ENCODE results near the gene ROBO1.
"Not testable (repeated sequence)": the region's sequence is repeated elsewhere in the genome, so short reads cannot be mapped to it uniquely, and the experiment has no call there.

ROBO1 gene

GRCh38 chr3:79317551-79318518 lies 450.0 kb downstream of the ROBO1 start:
- Mint-ChIP-seq H3K4me1 (ENCODE audit: low read depth in 2 of 2) (no peaks in the 10 kb centered on the region), H3K27me3 (no peaks in the 10 kb centered on the region), H3K4me3 (no peak overlapping the region), H3K9me3 (peaks cover 18 to 34% of the 10 kb centered on the region in 2 donors), H3K27ac (no peak overlapping the region), H3K36me3 (ENCODE audit: insufficient read depth) (no peaks in the 10 kb centered on the region)
- ATAC-seq (replicated peaks): no peak
- no peak for DNase-seq

GRCh38 chr3:79314962-79315361 lies 452.8 kb downstream of the ROBO1 start:
- Mint-ChIP-seq H3K9me3 (peaks cover 17 to 41% of the 10 kb centered on the region in 2 donors), H3K4me1 (ENCODE audit: low read depth in 2 of 2) (no peaks in the 10 kb centered on the region), H3K27ac (no peak overlapping the region), H3K36me3 (ENCODE audit: insufficient read depth) (no peaks in the 10 kb centered on the region), H3K27me3 (no peaks in the 10 kb centered on the region), H3K4me3 (no peak overlapping the region)
- DNase-seq (no peak), ATAC-seq (replicated peaks) (no peak)

GRCh38 chr3:79314544-79314943 lies 453.3 kb downstream of the ROBO1 start:
- Mint-ChIP-seq H3K4me3 (no peak overlapping the region), H3K4me1 (ENCODE audit: low read depth in 2 of 2) (no peaks in the 10 kb centered on the region), H3K36me3 (ENCODE audit: insufficient read depth) (no peaks in the 10 kb centered on the region), H3K27me3 (no peaks in the 10 kb centered on the region), H3K9me3 (peaks cover 17 to 41% of the 10 kb centered on the region in 2 donors), H3K27ac (no peak overlapping the region)
- no peak for ATAC-seq (replicated peaks)
- DNase-seq: no peak

DNA sequence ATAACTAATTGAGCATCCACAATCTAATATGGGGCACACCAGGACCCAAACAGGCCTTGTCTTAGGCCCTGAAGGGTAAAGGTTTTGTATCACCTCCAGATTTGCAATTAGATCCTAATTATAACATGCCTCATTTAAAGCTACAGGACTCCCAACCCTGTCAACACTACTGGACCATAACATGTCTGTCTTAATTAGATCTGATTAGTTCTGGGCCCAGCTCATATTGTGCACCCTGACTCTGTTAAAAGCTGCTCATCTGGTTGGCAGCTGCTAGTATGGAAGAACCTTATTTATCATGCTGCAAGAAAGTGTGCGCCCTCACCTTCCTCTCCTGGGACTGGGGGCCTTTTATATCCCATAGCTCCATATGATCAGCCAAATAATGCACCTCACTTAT lies 457.8 kb downstream of the ROBO1 start:
- no peak overlapping the region for H3K27ac Mint-ChIP-seq
- no peak for ATAC-seq (replicated peaks)
- DNase-seq: no peak
- H3K4me3 Mint-ChIP-seq: no peak overlapping the region
- no peaks in the 10 kb centered on the region for H3K36me3 Mint-ChIP-seq (ENCODE audit: insufficient read depth)
- H3K4me1 Mint-ChIP-seq (ENCODE audit: low read depth in 2 of 2): no peaks in the 10 kb centered on the region
- peaks cover 1 to 14% of the 10 kb centered on the region in 2 donors for H3K9me3 Mint-ChIP-seq
- H3K27me3 Mint-ChIP-seq: no peaks in the 10 kb centered on the region

DNA sequence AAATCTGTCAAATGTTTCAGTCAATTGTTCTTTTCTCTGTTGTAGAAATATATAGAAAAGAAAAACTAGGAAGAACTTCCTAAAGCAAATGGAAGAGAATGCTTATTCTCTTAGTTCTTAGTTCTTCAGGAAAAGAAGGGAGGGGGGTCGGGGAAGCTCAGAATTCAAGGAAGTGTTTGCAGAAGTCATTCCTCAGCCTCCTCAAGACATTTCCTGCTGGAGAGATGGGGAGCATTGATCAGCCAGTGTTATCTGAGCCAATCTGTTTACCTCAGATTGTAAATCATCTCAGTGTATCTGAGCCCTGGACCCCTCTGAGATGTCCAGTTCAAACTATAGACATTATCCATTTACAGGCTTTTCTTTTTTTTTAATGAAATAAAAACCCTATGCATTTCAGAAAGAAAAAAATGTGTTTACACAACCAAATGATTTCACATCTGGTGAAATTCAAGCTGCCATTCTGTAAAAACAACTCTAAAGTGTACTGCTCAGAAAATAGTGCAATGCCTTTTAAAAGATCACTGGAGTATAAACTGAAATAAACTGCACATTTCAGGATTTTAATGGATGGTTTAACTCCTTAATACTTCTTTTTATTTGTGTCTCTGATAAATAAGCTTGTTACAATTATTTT lies 460.7 kb downstream of the ROBO1 start:
- DNase-seq (no peak), ATAC-seq (replicated peaks) (no peak)
- Mint-ChIP-seq H3K4me1 (ENCODE audit: low read depth in 2 of 2) (no peaks in the 10 kb centered on the region), H3K36me3 (ENCODE audit: insufficient read depth) (no peaks in the 10 kb centered on the region), H3K27me3 (no peaks in the 10 kb centered on the region), H3K27ac (no peak overlapping the region), H3K9me3 (peaks cover 3 to 5% of the 10 kb centered on the region in 2 donors), H3K4me3 (no peak overlapping the region)

- H3K36me3 Mint-ChIP-seq (ENCODE audit: insufficient read depth); ATAC-seq (replicated peaks); H3K27ac Mint-ChIP-seq; H3K4me1 Mint-ChIP-seq (ENCODE audit: low read depth in 2 of 2); H3K4me3 Mint-ChIP-seq; H3K9me3 Mint-ChIP-seq; H3K27me3 Mint-ChIP-seq: not testable (repeated sequence)
- peak in 1 of 3 experiments; percentile 1 for DNase-seq
Observed at GRCh38 chr3:79299949-79300635, 467.7 kb downstream of the ROBO1 start.

DNA sequence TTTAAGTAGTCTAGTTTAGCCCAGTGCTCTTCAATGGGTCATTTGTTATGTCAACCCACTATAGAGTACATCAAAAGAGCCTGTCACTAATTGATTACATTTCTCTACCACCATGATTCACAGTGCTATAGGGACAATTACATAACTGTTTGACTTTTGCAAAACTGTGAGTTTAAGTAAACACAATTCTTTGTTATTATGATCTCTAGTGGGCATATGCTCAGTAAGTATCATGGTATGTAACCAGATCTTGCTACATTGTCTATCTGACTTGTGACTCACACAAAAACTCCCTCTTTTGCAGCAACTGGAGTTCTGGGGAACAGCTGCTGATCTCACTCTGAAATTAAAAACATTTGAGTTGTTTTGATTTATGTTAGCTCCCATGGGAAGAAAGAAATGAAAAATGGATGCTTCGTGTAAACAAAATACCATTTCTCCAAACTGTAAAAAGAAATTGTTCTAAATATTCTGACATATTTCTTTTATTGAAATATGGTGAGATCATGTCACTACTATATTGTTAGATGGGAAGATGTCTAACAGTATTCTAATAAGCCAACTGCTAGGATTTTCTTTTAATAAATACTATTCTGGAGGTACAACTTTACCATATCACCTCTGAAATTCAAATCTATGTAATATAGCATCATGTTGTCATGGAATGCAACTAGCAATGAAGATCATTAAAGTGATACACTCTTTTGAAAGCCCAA lies 470.4 kb downstream of the ROBO1 start:
- ATAC-seq (replicated peaks) (no peak), DNase-seq (no peak)
- Mint-ChIP-seq H3K36me3 (ENCODE audit: insufficient read depth) (no peaks in the 10 kb centered on the region), H3K9me3 (peaks cover 0 to 15% of the 10 kb centered on the region in 2 donors), H3K4me1 (ENCODE audit: low read depth in 2 of 2) (no peaks in the 10 kb centered on the region), H3K27ac (no peak overlapping the region), H3K27me3 (no peaks in the 10 kb centered on the region), H3K4me3 (no peak overlapping the region)

- Mint-ChIP-seq H3K27me3 (no peaks in the 10 kb centered on the region), H3K4me1 (ENCODE audit: low read depth in 2 of 2) (no peaks in the 10 kb centered on the region), H3K9me3 (peaks cover 12 to 23% of the 10 kb centered on the region in 2 donors), H3K4me3 (no peak overlapping the region), H3K27ac (no peak overlapping the region), H3K36me3 (ENCODE audit: insufficient read depth) (no peaks in the 10 kb centered on the region)
- ATAC-seq (replicated peaks): no peak
- no peak for DNase-seq
Observed at GRCh38 chr3:79286882-79287281, 480.9 kb downstream of the ROBO1 start.

DNA sequence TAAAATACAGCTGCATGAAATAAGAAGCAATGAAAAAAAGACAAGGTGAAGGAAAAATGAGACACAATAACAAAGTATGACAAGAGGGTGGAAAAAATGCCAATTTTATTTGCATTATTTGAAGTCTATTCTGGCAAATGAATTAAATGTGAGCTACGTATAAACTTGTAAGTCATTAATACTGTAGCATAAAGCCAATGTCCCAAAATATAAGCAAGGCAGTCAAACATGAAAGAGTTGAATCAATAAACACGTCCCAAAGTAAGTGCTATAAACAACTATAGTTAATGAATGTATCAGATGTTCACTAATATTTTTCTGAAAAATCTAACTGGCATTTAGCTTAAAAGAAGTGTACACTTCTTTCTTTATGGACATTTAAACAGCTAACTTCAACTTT lies 481.9 kb downstream of the ROBO1 start:
- Mint-ChIP-seq H3K36me3 (ENCODE audit: insufficient read depth) (no peaks in the 10 kb centered on the region), H3K27ac (no peak overlapping the region), H3K4me1 (ENCODE audit: low read depth in 2 of 2) (no peaks in the 10 kb centered on the region), H3K4me3 (no peak overlapping the region), H3K9me3 (peaks cover 9 to 17% of the 10 kb centered on the region in 2 donors), H3K27me3 (no peaks in the 10 kb centered on the region)
- ATAC-seq (replicated peaks): no peak
- no peak for DNase-seq

- Mint-ChIP-seq H3K9me3 (peaks cover 8 to 12% of the 10 kb centered on the region in 2 donors), H3K36me3 (ENCODE audit: insufficient read depth) (no peaks in the 10 kb centered on the region), H3K27ac (no peak overlapping the region), H3K27me3 (no peaks in the 10 kb centered on the region), H3K4me3 (no peak overlapping the region), H3K4me1 (ENCODE audit: low read depth in 2 of 2) (no peaks in the 10 kb centered on the region)
- ATAC-seq (replicated peaks) (no peak), DNase-seq (no peak)
Observed at GRCh38 chr3:79285380-79285779, 482.4 kb downstream of the ROBO1 start.

DNA sequence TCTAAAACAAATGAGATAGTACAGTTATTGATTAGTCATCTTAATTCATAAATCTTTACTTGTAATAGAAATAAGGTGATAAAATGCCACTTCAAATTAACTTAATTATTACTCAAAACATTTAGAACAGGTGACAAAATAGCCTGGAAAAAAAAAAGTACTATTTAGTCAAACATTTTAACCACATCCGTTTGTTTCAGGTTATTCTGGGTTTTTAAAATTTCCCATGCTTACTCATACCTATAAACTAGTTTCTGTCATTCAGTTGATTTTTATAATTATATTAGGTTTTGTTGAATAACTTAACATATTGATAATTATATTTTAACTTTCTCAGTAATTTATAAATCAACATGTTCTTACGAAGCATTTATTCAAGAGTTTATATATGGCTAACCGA lies 483.0 kb downstream of the ROBO1 start:
- no peak for ATAC-seq (replicated peaks)
- no peak overlapping the region for H3K27ac Mint-ChIP-seq
- H3K4me3 Mint-ChIP-seq: no peak overlapping the region
- H3K9me3 Mint-ChIP-seq: peaks cover 6 to 12% of the 10 kb centered on the region in 2 donors
- H3K27me3 Mint-ChIP-seq: no peaks in the 10 kb centered on the region
- no peak for DNase-seq
- no peaks in the 10 kb centered on the region for H3K4me1 Mint-ChIP-seq (ENCODE audit: low read depth in 2 of 2)
- no peaks in the 10 kb centered on the region for H3K36me3 Mint-ChIP-seq (ENCODE audit: insufficient read depth)

- Mint-ChIP-seq H3K4me1 (ENCODE audit: low read depth in 2 of 2) (no peaks in the 10 kb centered on the region), H3K9me3 (peaks cover 9 to 16% of the 10 kb centered on the region in 2 donors), H3K27ac (no peak overlapping the region), H3K27me3 (no peaks in the 10 kb centered on the region), H3K36me3 (ENCODE audit: insufficient read depth) (no peaks in the 10 kb centered on the region), H3K4me3 (no peak overlapping the region)
- DNase-seq (no peak), ATAC-seq (replicated peaks) (no peak)
Observed at GRCh38 chr3:79278681-79279080, 489.1 kb downstream of the ROBO1 start.

- H3K4me3 Mint-ChIP-seq: no peak overlapping the region
- peaks cover 8 to 17% of the 10 kb centered on the region in 2 donors for H3K9me3 Mint-ChIP-seq
- ATAC-seq (replicated peaks): no peak
- DNase-seq: no peak
- H3K36me3 Mint-ChIP-seq (ENCODE audit: insufficient read depth): no peaks in the 10 kb centered on the region
- H3K4me1 Mint-ChIP-seq (ENCODE audit: low read depth in 2 of 2): no peaks in the 10 kb centered on the region
- no peak overlapping the region for H3K27ac Mint-ChIP-seq
- H3K27me3 Mint-ChIP-seq: no peaks in the 10 kb centered on the region
Observed at GRCh38 chr3:79268422-79268821, 499.4 kb downstream of the ROBO1 start.
